Hematopoietic multipotent progenitor cell treated with erythropoietin and hydrocortisone succinate and interleukin-3 and kit ligand, for 8 days (in vitro differentiated cells): ENCODE results near the gene SPHK1.
A peak's percentile ranks its signal among the peaks of the same experiment; 100 is the strongest.

Experiments
- DNase-seq: peaks from one replicate; pipeline ENCODE4 v3.0.0-alpha.2; 2015

Gene SPHK1

GRCh38 chr17:76384987-76385891, 830 bp downstream of the SPHK1 start:
- peak; percentile 74 for DNase-seq

- DNase-seq: peak; percentile 91
These were observed 1.7 kb downstream of the SPHK1 start for GRCh38 chr17:76385892-76386786.

DNA sequence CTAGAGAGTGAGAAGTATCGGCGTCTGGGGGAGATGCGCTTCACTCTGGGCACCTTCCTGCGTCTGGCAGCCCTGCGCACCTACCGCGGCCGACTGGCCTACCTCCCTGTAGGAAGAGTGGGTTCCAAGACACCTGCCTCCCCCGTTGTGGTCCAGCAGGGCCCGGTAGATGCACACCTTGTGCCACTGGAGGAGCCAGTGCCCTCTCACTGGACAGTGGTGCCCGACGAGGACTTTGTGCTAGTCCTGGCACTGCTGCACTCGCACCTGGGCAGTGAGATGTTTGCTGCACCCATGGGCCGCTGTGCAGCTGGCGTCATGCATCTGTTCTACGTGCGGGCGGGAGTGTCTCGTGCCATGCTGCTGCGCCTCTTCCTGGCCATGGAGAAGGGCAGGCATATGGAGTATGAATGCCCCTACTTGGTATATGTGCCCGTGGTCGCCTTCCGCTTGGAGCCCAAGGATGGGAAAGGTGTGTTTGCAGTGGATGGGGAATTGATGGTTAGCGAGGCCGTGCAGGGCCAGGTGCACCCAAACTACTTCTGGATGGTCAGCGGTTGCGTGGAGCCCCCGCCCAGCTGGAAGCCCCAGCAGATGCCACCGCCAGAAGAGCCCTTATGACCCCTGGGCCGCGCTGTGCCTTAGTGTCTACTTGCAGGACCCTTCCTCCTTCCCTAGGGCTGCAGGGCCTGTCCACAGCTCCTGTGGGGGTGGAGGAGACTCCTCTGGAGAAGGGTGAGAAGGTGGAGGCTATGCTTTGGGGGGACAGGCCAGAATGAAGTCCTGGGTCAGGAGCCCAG, 2.8 kb downstream of the SPHK1 start:
- no peak for DNase-seq

GRCh38 chr17:76388966-76389888, 4.8 kb downstream of the SPHK1 start:
- DNase-seq: no peak

- no peak for DNase-seq
These were observed 5.6 kb downstream of the SPHK1 start for GRCh38 chr17:76390003-76390421.

DNA sequence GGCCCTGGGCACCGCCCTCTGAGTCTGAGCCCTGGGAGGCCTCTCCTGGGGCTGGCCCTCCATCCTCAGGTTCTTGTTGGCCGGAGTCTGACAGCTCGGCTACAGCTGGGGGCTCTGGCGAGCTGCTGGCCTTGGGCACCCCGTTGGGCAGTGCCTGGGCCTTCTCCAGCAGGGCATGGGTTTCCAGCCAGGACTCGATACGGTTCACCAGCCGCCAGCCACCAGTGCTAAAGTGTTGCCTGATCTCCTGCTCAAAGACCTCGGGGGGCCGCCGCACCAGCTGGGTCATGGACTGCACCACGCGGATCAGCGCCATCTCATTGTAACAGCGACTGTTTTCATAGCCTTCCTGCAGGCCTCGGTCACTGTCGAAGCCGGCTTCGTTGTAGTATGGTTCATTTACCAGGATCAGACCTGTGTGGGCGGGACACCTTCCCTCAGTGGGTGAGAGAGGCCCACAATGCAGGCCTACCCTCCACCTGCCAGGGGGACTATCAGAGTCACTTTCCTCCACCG, 6.8 kb downstream of the SPHK1 start:
- no peak for DNase-seq

GRCh38 chr17:76394166-76394565, 9.8 kb downstream of the SPHK1 start:
- DNase-seq: no peak

GRCh38 chr17:76395980-76396379, 11.6 kb downstream of the SPHK1 start:
- no peak for DNase-seq

DNA sequence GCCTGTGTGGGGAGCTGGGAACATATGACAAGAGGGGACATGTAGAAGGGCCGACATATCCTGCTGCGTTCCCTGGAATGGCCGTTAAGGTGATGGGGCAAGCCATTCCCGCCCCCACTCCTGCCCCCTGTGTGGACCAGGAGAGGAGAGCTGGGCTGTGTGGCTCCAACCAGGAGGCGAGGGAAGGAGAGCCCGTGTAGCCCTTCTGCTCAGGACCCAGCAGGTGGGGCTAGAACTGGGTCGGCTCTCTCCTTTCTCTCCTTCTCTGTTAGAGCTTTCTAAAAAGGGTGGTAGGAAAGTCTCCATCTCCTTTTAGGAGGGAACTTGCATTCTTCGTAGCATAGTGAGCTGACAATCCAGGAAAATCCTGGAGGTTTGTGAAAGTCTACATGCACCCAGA, 12.8 kb downstream of the SPHK1 start:
- no peak for DNase-seq

GRCh38 chr17:76397687-76398522, 13.5 kb downstream of the SPHK1 start:
- DNase-seq: peak; percentile 88

GRCh38 chr17:76398523-76399174, 14.2 kb downstream of the SPHK1 start:
- DNase-seq: no peak

DNA sequence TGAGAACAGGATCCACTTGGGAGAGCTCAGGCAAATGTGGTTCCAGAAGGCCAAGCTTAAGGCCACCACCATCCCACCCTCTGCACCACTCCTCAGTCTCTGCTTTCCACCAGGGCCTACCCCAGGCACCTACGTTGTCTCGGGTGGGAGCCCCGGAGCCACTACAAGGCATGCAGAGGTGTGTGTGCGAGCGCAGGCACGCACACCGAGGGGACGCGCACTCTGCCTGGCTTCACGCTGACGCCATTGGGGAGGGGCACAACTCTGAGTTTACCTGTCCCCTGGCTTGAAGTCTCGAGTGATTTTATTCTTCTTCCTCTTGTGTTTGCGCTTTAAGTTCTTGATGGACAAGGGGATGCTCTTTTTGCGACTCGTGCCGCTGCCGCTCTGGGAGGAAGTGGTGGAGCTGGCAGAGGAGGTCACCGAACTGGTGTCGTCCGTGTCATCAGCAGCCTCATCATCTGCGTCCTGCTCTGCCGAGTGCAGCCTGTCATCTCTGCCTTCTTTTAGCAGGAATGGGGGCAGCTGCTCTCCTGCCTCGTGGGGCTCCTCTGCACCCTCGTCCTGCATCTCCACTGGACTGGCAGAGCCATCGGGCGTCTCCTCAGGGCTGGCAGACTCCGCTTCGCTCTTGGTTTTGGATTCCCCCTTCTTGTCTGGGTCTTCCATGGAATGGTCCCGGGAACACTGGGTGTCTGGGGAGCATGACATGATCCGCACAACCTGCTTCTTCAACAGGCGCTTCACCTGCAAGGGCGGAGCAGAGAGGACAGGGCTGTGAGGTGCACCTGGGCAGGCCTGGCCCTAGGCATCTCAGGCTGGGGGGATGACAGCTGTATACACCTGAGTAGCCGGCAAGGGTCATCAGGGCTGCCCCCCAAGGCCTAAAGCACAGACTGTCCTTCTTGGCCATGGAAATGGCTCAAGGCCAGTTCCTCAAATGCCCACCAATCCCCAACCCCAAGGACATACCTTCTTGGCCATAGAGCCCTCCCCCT, 15.1 kb downstream of the SPHK1 start:
- no peak for DNase-seq

DNA sequence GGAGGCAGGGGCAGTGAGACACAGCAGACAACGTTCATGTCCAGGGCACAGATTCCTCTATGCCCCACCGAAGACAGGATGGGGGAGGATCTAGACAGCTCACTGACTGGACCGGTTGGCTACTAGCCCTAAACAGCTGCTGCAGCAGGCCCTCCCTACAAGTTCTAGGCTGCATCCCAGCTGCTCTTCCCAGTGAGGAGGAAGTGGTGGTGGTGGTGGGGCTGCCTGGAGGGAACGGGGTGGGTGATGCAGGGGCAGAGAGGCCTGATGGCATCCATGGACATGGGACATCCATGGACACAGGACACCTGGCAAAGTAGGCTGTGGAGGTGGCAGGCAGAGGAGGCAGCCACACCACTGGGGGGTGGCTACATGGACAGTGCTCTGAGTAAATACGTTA, 18.3 kb downstream of the SPHK1 start:
- DNase-seq: no peak

GRCh38 chr17:76404256-76404655, 19.8 kb downstream of the SPHK1 start:
- no peak for DNase-seq

DNA sequence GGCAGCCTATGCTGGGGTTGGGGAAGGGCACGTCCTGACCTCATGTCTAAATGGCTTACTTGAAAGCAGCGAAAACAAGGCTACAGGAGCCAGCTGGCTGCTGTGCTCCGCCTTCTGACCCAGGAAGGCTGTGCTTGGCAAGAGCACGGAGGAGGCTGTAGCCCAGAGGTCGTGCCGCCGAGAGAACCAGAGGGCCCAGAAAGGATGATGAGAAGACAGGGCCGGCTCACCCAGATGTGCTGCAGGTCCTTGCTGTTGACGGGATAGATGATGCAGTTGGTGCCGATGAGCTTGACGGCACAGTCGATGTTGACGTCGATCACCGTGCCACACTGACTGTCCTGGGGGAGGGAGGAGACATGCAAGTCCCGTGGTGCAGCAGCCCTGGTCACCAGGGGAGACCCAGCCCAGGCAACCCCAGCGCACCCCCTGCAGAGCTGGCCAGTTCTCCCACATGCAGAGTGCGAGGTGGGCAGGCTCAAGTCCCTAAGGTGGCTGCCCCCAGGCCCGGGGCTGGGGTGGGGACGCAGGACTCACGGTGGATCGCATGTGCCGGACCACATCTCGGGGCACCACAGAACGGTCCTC, 20.7 kb downstream of the SPHK1 start:
- no peak for DNase-seq

- no peak for DNase-seq
These were observed 21.2 kb downstream of the SPHK1 start for GRCh38 chr17:76405607-76405966.

DNA sequence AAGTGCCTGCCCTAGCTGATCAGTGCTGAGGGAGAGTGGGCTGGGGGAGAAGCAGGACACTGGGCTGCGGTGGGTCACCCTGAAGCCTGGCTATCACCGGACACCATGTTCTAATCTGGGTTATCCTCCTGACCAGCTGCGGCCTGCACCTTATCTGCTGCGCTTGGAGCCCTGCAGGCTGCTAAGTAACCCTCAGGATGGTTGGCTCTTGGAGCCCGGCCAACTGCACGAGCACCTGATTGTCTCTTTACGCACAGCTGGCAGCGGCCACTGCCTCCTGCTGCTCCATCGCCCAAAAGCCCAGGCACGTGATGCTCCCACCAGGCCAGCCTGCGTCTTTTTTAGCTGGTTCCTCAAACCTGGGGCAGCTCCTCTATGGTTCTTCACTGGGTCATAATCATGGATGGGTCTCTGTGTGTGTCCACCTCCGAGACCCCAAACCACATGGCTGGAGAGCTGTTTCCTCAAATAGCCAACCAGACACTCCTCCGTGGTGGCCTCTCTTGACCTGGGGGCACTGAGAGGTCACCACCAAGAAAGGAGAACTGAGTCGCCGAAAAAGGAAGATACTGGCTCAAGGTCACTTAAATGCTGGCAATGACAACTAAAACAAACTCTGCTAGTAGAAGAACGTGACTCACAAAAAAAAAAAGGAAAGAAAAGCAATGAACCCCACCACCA, 21.7 kb downstream of the SPHK1 start:
- peak; percentile 90 for DNase-seq

GRCh38 chr17:76407509-76407908, 23.1 kb downstream of the SPHK1 start:
- no peak for DNase-seq
